Upper lobe of left lung (tissue), 6 donors: ENCODE data around the gene CBX3. TPM values are rescaled to one million over a fixed set of nuclear protein-coding genes. Genes with fewer than 3 reads are reported as not detected.
"Not testable (repeated sequence)": the region's sequence is repeated elsewhere in the genome, so short reads cannot be mapped to it uniquely, and the experiment has no call there.

Source experiments
- ATAC-seq, 2 donors: fragments of 200-7000 bp; cut with Tn5 transposase; one replicate each; pipeline ENCODE4 v1.9.1; 2022; ENCODE audit warnings: mild to moderate bottlenecking in 2 of 2, moderate library complexity in 2 of 2; ENCODE audit not compliant: low FRiP score in 2 of 2
- DNase-seq, 2 donors: peaks; one replicate each; pipeline ENCODE4 v3.0.0-alpha.2; 2019 to 2020
- H3K27ac ChIP-seq, 4 donors: fragments of 200-600 bp; sonication (generic); one replicate each; pipeline ENCODE4 v1.5.1; 2016 to 2019
- H3K27me3 ChIP-seq, 4 donors: fragments of 200-600 bp; sonication (generic); one replicate each; pipeline ENCODE4 v1.5.1; 2017 to 2019
- H3K36me3 ChIP-seq, 4 donors: fragments of 200-600 bp; sonication (generic); one replicate each; pipeline ENCODE4 v1.5.1; 2016 to 2019
- H3K4me1 ChIP-seq, 4 donors: fragments of 200-600 bp; sonication (generic); one replicate each; pipeline ENCODE4 v1.5.1; 2018 to 2019
- H3K4me3 ChIP-seq, 4 donors: fragments of 200-600 bp; sonication (generic); one replicate each; pipeline ENCODE4 v1.5.1; 2017 to 2019; ENCODE audit warnings: mild to moderate bottlenecking in 2 of 4, moderate library complexity in 1 of 4
- H3K9me3 ChIP-seq, 4 donors: fragments of 200-600 bp; sonication (generic); one replicate each; pipeline ENCODE4 v1.5.1; 2018 to 2019
- EP300 ChIP-seq, 4 donors: sonication (generic); formaldehyde crosslinking; IDR thresholded peaks; one replicate each; pipeline ENCODE4 v1.5.1; 2017; ENCODE audit warnings: antibody characterized with exemption in 4 of 4, control low read depth in 2 of 4
- POLR2A ChIP-seq, 4 donors: fragments of 450-650 bp; IDR thresholded peaks; one replicate each; pipeline ENCODE4 v1.5.1; 2016 to 2017; ENCODE audit warnings: antibody characterized with exemption in 4 of 4, mild to moderate bottlenecking in 2 of 4
- POLR2AphosphoS5 ChIP-seq, 2 donors: sonication (generic); formaldehyde crosslinking; IDR thresholded peaks; one replicate each; pipeline ENCODE4 v1.5.1; 2017; ENCODE audit warnings: antibody characterized with exemption in 2 of 2
- WGBS, 2 donors: methylation state at CpG; one replicate each; pipeline ENCODE4 v1.1.5; 2017 to 2018; 5-methylcytosine and 5-hydroxymethylcytosine counted together
- total RNA-seq, 6 donors: library from RNA; depleted of rRNA in 4 of 6; stranded (reverse); fragments of >200 nt in 4 of 6; gene quantifications; one replicate each; pipeline versions ENCODE4 v1.1.0 to v1.2.1, GENCODE V29; 2016 to 2021
- TF ChIP-seq, protein P1 (sequence below), 6 experiments: fragments of 450-650 bp in 4 of 6; fragments of 200-600 bp in 2 of 6; sonication (generic) in 2 of 6; IDR thresholded peaks; one replicate each; pipeline ENCODE4 v1.5.1; 2016 to 2019; ENCODE audit warnings: antibody characterized with exemption in 6 of 6
- donor health status: DM: no; HTN: no; CAD: no; lungs with moderate emphysema.
- donor health status: DM: no; HTN: yes; CAD: no; lungs with severe emphysema.

CBX3 gene
- total RNA-seq, 6 donors from 2014 or later, result 59.0 to 116 (median 89.8) TPM

DNA sequence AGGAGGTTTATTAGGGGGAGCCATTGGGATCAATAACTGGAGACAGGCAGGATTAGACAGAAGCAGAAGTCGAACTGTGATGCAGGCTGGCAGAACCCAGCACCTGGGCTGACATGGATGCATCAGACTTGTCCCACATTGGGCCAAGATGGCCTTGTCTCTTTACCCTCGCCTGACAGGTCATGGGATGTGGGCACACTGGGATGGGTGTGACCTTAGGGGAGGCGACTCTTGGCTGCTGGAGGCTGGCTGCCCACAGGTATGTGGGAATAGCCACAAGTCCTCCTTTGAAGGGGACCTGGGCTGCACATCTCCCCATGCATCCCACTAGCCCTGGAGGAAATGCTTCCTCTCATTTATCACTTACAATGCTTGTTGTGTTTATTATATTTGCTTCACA is 32.3 kb upstream of the CBX3 start:
- no peaks in the 10 kb centered on the region for H3K9me3 ChIP-seq
- TF ChIP-seq EP300 (IDR thresholded peaks at IDR 0.05) (no peak), POLR2A (IDR thresholded peaks at IDR 0.05) (no peak), POLR2AphosphoS5 (IDR thresholded peaks at IDR 0.05) (no peak)
- TF ChIP-seq, protein P1, sequence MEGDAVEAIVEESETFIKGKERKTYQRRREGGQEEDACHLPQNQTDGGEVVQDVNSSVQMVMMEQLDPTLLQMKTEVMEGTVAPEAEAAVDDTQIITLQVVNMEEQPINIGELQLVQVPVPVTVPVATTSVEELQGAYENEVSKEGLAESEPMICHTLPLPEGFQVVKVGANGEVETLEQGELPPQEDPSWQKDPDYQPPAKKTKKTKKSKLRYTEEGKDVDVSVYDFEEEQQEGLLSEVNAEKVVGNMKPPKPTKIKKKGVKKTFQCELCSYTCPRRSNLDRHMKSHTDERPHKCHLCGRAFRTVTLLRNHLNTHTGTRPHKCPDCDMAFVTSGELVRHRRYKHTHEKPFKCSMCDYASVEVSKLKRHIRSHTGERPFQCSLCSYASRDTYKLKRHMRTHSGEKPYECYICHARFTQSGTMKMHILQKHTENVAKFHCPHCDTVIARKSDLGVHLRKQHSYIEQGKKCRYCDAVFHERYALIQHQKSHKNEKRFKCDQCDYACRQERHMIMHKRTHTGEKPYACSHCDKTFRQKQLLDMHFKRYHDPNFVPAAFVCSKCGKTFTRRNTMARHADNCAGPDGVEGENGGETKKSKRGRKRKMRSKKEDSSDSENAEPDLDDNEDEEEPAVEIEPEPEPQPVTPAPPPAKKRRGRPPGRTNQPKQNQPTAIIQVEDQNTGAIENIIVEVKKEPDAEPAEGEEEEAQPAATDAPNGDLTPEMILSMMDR (IDR thresholded peaks at IDR 0.05), result no peak
- peaks cover 0 to 3% (median 2%) of the 10 kb centered on the region in 4 donors for H3K4me1 ChIP-seq
- ATAC-seq (no peak), DNase-seq (no peak)
- peaks cover 0 to 7% (median 0%) of the 10 kb centered on the region in 4 donors for H3K36me3 ChIP-seq
- no peak overlapping the region for H3K4me3 ChIP-seq
- no peaks in the 10 kb centered on the region for H3K27me3 ChIP-seq
- WGBS, 2 donors, result 73 to 100% methylated on average over 1 to 3 of the region's 3 CpGs
- H3K27ac ChIP-seq, result no peak overlapping the region

DNA sequence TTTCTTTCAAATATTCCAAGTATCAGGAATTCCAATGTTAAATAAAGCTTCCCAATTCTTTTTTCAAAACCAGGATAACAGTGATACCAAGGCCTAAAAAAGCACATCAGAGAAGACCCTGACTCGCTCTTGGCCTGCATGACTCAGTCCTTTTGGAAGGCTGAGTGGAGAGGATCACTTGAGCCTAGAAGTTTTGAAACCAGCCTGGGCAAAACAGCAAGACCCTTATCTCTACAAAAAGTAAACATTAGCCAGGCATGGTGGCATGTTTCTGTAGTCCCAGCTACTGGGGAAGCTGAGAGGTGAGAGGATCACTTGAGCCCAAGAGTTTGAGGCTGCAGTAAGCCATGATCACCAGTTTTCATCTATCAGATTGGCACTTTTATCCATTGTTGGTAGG is 30.9 kb upstream of the CBX3 start:
- Histone ChIP-seq H3K27me3 (no peaks in the 10 kb centered on the region), H3K36me3 (peaks cover 0 to 7% (median 0%) of the 10 kb centered on the region in 4 donors), H3K4me1 (peaks cover 0 to 3% (median 2%) of the 10 kb centered on the region in 4 donors), H3K27ac (no peak overlapping the region), H3K9me3 (no peaks in the 10 kb centered on the region), H3K4me3 (no peak overlapping the region)
- DNase-seq, result peak in 1 of 2 donors; percentile 38
- TF ChIP-seq EP300 (IDR thresholded peaks at IDR 0.05) (no peak), POLR2A (IDR thresholded peaks at IDR 0.05) (no peak), POLR2AphosphoS5 (IDR thresholded peaks at IDR 0.05) (no peak)
- TF ChIP-seq, protein P1 (IDR thresholded peaks at IDR 0.05), result no peak
- 67 to 90% methylated on average over 1 of the region's 1 CpG for WGBS, 2 donors
- no peak for ATAC-seq

DNA sequence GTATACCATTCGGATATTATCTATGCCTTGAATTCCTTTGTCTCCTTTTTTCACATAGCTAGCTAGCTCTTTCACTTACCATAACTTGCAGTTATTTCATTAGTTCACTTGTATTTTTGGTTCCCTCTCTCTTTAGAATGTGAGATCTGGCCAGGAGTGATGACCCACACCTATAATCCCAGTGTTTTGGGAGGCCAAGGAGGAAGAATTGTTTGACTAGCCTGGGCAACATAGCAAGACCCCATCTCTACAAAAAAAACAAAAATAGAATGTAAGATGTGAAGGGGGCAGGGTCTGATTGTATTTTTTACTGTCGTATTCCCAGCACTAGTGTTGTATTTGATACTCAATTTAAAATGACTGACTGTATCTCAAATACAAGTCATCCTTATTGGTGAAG is 29.9 kb upstream of the CBX3 start:
- H3K36me3 ChIP-seq, result peaks cover 0 to 7% (median 0%) of the 10 kb centered on the region in 4 donors
- ATAC-seq, result no peak
- H3K4me3 ChIP-seq, result no peak overlapping the region
- TF ChIP-seq POLR2AphosphoS5 (IDR thresholded peaks at IDR 0.05) (no peak), EP300 (IDR thresholded peaks at IDR 0.05) (no peak), POLR2A (IDR thresholded peaks at IDR 0.05) (no peak)
- TF ChIP-seq, protein P1 (IDR thresholded peaks at IDR 0.05), result no peak
- no peak overlapping the region for H3K27ac ChIP-seq
- no peak for DNase-seq
- no peaks in the 10 kb centered on the region for H3K9me3 ChIP-seq
- H3K4me1 ChIP-seq, result peaks cover 0 to 3% (median 2%) of the 10 kb centered on the region in 4 donors
- 93 to 98% methylated on average over 2 of the region's 2 CpGs for WGBS, 2 donors
- no peaks in the 10 kb centered on the region for H3K27me3 ChIP-seq

DNA sequence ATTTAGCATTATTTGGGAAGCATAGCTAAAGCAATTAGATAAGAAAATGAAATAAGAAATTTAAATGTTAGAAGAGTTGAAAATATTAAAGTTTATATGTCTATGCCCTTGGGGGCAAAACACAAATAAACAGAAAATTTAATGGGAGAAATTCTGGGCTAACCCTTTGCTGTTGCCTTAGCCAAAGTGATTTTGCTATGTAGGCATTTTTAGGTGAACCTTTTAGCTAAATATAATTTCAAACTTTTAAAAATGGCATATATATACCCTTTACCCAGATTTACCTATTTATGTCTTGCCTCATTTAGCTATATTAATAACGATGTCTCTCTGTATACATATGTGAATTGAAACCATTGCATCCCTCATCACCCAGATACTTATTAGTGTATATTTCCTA is 29.5 kb upstream of the CBX3 start:
- Histone ChIP-seq H3K4me3 (no peak overlapping the region), H3K36me3 (peaks cover 0 to 7% (median 0%) of the 10 kb centered on the region in 4 donors), H3K27me3 (no peaks in the 10 kb centered on the region), H3K27ac (no peak overlapping the region), H3K4me1 (peaks cover 0 to 3% (median 0%) of the 10 kb centered on the region in 4 donors), H3K9me3 (no peaks in the 10 kb centered on the region)
- no peak for DNase-seq
- 98 to 100% methylated on average over 1 of the region's 1 CpG for WGBS, 2 donors
- TF ChIP-seq, protein P1 (IDR thresholded peaks at IDR 0.05), result no peak
- TF ChIP-seq EP300 (IDR thresholded peaks at IDR 0.05) (no peak), POLR2A (IDR thresholded peaks at IDR 0.05) (no peak), POLR2AphosphoS5 (IDR thresholded peaks at IDR 0.05) (no peak)
- no peak for ATAC-seq

DNA sequence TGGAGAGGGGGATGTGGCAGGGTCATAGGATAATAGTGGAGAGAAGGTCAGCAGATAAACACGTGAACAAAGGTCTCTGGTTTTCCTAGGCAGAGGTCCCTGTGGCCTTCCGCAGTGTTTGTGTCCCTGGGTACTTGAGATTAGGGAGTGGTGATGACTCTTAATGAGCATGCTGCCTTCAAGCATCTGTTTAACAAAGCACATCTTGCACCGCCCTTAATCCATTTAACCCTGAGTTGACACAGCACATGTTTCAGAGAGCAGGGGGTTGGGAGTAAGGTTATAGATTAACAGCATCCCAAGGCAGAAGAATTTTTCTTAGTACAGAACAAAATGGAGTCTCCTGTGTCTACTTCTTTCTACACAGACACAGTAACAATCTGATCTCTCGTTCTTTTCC is 25.6 kb upstream of the CBX3 start:
- not testable (repeated sequence) for H3K36me3 ChIP-seq, H3K4me3 ChIP-seq, H3K9me3 ChIP-seq, DNase-seq, H3K27ac ChIP-seq, H3K27me3 ChIP-seq, ATAC-seq
- peaks cover 0 to 16% (median 6%) of the 10 kb centered on the region in 4 donors for H3K4me1 ChIP-seq
- 79 to 86% methylated on average over 1 of the region's 4 CpGs for WGBS, 2 donors

DNA sequence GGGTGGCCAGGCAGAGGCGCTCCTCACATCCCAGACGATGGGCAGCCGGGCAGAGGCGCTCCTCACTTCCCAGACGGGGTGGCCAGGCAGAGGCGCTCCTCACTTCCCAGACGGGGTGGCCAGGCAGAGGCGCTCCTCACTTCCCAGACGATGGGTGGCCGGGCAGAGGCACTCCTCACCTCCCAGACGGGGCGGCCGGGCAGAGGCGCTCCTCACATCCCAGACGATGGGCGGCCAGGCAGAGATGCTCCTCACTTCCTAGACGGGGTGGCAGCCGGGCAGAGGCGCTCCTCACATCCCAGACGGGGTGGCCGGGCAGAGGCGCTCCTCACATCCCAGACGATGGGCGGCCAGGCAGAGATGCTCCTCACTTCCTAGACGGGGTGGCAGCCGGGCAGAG is 24.8 kb upstream of the CBX3 start:
- not testable (repeated sequence) for H3K36me3 ChIP-seq, ATAC-seq, H3K27ac ChIP-seq, H3K27me3 ChIP-seq, H3K9me3 ChIP-seq, H3K4me3 ChIP-seq
- WGBS, 2 donors, result 50 to 85% methylated on average over 2 to 6 of the region's 26 CpGs
- H3K4me1 ChIP-seq, result peaks cover 0 to 23% (median 7%) of the 10 kb centered on the region in 4 donors
- DNase-seq, result peak in 1 of 2 donors; percentile 53

DNA sequence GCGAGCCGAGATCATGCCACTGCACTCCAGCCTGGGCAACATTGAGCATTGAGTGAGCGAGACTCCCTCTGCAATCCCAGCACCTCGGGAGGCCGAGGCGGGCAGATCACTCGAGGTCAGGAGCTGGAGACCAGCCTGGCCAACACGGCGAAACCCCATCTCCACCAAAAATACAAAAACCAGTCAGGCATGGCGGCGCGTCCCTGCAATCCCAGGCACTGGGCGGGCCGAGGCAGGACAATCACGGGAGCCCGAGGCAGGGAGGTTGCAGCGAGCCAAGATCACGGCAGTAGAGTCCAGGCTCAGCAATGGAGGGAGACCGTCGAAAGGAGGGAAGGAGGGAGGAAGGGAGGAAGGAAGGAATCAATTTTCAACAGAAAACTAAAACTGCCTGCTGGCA is 24.3 kb upstream of the CBX3 start:
- not testable (repeated sequence) for H3K27me3 ChIP-seq, H3K27ac ChIP-seq, ATAC-seq, H3K4me3 ChIP-seq, H3K9me3 ChIP-seq, H3K36me3 ChIP-seq
- peak in 1 of 2 donors; percentile 64 for DNase-seq
- 94 to 96% methylated on average over 11 to 20 of the region's 20 CpGs for WGBS, 2 donors
- H3K4me1 ChIP-seq, result peaks cover 0 to 24% (median 7%) of the 10 kb centered on the region in 4 donors
